Kidney epithelial cell (primary cell): ENCODE data around the gene CABLES1. TPM values are rescaled to one million over a fixed set of nuclear protein-coding genes. Genes with fewer than 3 reads are reported as not detected.
A peak's percentile ranks its signal among the peaks of the same experiment; 100 is the strongest.

Experiments used
- DNase-seq: peaks from one replicate; pipeline ENCODE4 v3.0.0-alpha.2; 2010; ENCODE audit warnings: low read depth
- H3K27me3 ChIP-seq: 2 replicates; pipeline ENCODE4 v1.6.0; 2011; ENCODE audit warnings: low read length; ENCODE audit not compliant: control insufficient read depth, insufficient read depth
- H3K36me3 ChIP-seq: 2 replicates; pipeline ENCODE4 v1.5.1; 2011; ENCODE audit warnings: low read length; ENCODE audit not compliant: control insufficient read depth, insufficient read depth
- H3K4me3 ChIP-seq: 2 replicates; pipeline ENCODE4 v1.5.1; 2011; ENCODE audit warnings: low read depth, mild to moderate bottlenecking, control low read depth, low read length
- CTCF ChIP-seq: IDR thresholded peaks from 2 replicates; pipeline ENCODE4 v1.5.1; 2011; ENCODE audit warnings: mild to moderate bottlenecking, moderate library complexity, low read length, control low read depth, inconsistent platforms; ENCODE audit not compliant: insufficient read depth, poor library complexity, severe bottlenecking
- total RNA-seq: library from RNA; depleted of rRNA; stranded (reverse); fragments of >200 nt; gene quantifications from 2 replicates; pipeline ENCODE4 v1.2.3, GENCODE V29; 2015

The CABLES1 gene
- total RNA-seq, 1 donor from 2014 or later, result 9.6 TPM

- TF ChIP-seq CTCF, result no peak
- Histone ChIP-seq H3K4me3 (no peak overlapping the region), H3K27me3 (no peaks in the 10 kb centered on the region), H3K36me3 (no peaks in the 10 kb centered on the region)
- DNase-seq, result no peak
These were observed 32.6 kb upstream of the CABLES1 start for GRCh38 chr18:23102493-23103261.

- H3K27me3 ChIP-seq, result no peaks in the 10 kb centered on the region
- no peak for TF ChIP-seq CTCF
- H3K36me3 ChIP-seq, result no peaks in the 10 kb centered on the region
- no peak overlapping the region for H3K4me3 ChIP-seq
- no peak for DNase-seq
These were observed 31.8 kb upstream of the CABLES1 start for GRCh38 chr18:23103449-23103848.

GRCh38 chr18:23105030-23105429 lies 30.3 kb upstream of the CABLES1 start:
- H3K4me3 ChIP-seq, result no peak overlapping the region
- H3K27me3 ChIP-seq, result no peaks in the 10 kb centered on the region
- TF ChIP-seq CTCF, result no peak
- no peaks in the 10 kb centered on the region for H3K36me3 ChIP-seq
- no peak for DNase-seq

DNA sequence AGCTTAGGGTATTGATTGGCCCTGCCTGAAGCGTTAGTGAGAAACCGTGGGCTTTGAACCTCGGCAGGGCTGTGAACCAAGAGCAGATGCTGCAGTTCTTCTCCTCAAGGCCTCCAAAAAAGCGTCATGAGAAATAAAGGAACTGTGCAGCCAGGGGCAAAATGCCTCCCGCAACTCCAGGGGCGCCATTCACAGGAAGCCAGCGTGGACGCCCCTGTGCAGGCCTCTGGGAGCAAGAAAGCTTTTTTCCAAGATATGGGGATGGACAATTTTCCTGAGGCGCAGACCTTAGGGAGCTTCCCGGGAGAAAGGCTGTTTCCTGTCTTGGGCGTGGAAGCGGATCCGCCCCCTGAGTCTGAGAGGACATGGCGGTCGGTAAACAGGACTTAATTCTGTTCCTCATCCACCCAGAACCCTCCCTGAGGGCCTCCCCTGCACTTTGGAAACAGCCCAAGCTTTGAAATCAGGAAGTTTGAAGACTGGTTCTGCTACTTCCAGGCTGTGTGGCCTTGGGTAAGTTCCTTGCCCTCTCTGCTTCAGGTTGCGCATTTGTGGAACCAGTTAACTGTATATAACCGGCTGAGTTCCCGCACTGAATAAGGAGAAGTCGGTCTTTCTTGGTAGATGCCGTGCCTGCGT lies 29.6 kb upstream of the CABLES1 start:
- TF ChIP-seq CTCF, result no peak
- Histone ChIP-seq H3K4me3 (no peak overlapping the region), H3K27me3 (no peaks in the 10 kb centered on the region), H3K36me3 (no peaks in the 10 kb centered on the region)
- DNase-seq, result no peak

- Histone ChIP-seq H3K4me3 (no peak overlapping the region), H3K27me3 (no peaks in the 10 kb centered on the region), H3K36me3 (no peaks in the 10 kb centered on the region)
- peak; percentile 95 for DNase-seq
- TF ChIP-seq CTCF, result no peak
These were observed 28.7 kb upstream of the CABLES1 start for GRCh38 chr18:23106575-23106974.
